Right cardiac atrium (tissue), 5 donors: ENCODE results near the gene UBASH3B. TPM values are rescaled to one million over a fixed set of nuclear protein-coding genes. Genes with fewer than 3 reads are reported as not detected.
"Not testable (repeated sequence)": the region's sequence is repeated elsewhere in the genome, so short reads cannot be mapped to it uniquely, and the experiment has no call there.

ENCODE experiments used
- ATAC-seq, 2 donors: fragments of 200-7000 bp; cut with Tn5 transposase; one replicate each; pipeline versions ENCODE4 v1.8.0 to v1.9.1; 2020; ENCODE audit warnings: moderate library complexity in 2 of 2, mild to moderate bottlenecking in 1 of 2
- DNase-seq, 3 donors: peaks; one replicate each; pipeline ENCODE4 v3.0.0-alpha.2; 2020
- H3K27ac ChIP-seq: one replicate; pipeline ENCODE4 v1.5.1; 2013; ENCODE audit warnings: mild to moderate bottlenecking, low read length, control low read depth, moderate library complexity
- H3K27me3 ChIP-seq: one replicate; pipeline ENCODE4 v1.6.1; 2013; ENCODE audit not compliant: control insufficient read depth, insufficient read depth
- H3K4me1 ChIP-seq: one replicate; pipeline ENCODE4 v1.6.1; 2013; ENCODE audit warnings: low read length; ENCODE audit not compliant: control insufficient read depth, insufficient read depth
- H3K4me3 ChIP-seq: one replicate; pipeline ENCODE4 v1.5.1; 2013; ENCODE audit warnings: low read length, control low read depth
- H3K9me3 ChIP-seq: one replicate; pipeline ENCODE4 v1.6.1; 2013; ENCODE audit warnings: low read length; ENCODE audit not compliant: control insufficient read depth
- WGBS: extraction: QIAGEN DNeasy Blood & Tissue Kit; methylation state at CpG from one replicate; pipeline ENCODE4 v1.1.7; 2013; 5-methylcytosine and 5-hydroxymethylcytosine counted together
- intact Hi-C, 4 donors: fragments of 100-400 bp; cut with DNase I; formaldehyde crosslinking; loops; one replicate each; pipeline versions ENCODE4 v1.11.0 to v1.14.0; 2022 to 2023
- polyA plus RNA-seq: library from polyadenylated mRNA; stranded (reverse); fragments of 200-250 nt; gene quantifications from one replicate; pipeline ENCODE4 v1.2.3, GENCODE V29; 2013
- total RNA-seq, 4 donors: library from RNA; stranded (reverse); fragmentation: NEBNext Ultra II Directional; extraction: Animal tissue kit (Norgen Biotek cat#: 25700); gene quantifications; one replicate each; pipeline ENCODE4 v1.2.1, GENCODE V29; 2021
- donor health status: healthy with polysubstance abuse.
- donor health status: DM: no; HTN: yes; CAD: no.
- donor health status: DM: no; HTN: no; CAD: no.
- donor health status: DM: no; HTN: yes; CAD: no; lungs with severe emphysema.
- donor health status: DM: yes; HTN: yes; CAD: no.

UBASH3B gene
- total and polyA plus RNA-seq, 5 donors: 0.34 to 2.5 (median 1.6) TPM

GRCh38 chr11:122821169-122821568 is 165.6 kb downstream of the UBASH3B start:
- H3K4me1 ChIP-seq: peaks cover 1% of the 10 kb centered on the region
- H3K27me3 ChIP-seq: no peaks in the 10 kb centered on the region
- H3K9me3 ChIP-seq: no peaks in the 10 kb centered on the region
- no peak overlapping the region for H3K27ac ChIP-seq
- no peak overlapping the region for H3K4me3 ChIP-seq
- intact Hi-C loops: no loop called here
- no peak for DNase-seq
- ATAC-seq: no peak

- DNase-seq: no peak
- Histone ChIP-seq H3K4me3 (no peak overlapping the region), H3K4me1 (peaks cover 1% of the 10 kb centered on the region), H3K9me3 (no peaks in the 10 kb centered on the region), H3K27ac (no peak overlapping the region), H3K27me3 (no peaks in the 10 kb centered on the region)
- intact Hi-C loops: no loop called here
- 95% methylated on average over 1 of the region's 1 CpG for WGBS
- no peak for ATAC-seq
Observed at GRCh38 chr11:122822241-122822640, 166.7 kb downstream of the UBASH3B start.

GRCh38 chr11:122823564-122823963 is 168.0 kb downstream of the UBASH3B start:
- Histone ChIP-seq H3K9me3 (no peaks in the 10 kb centered on the region), H3K27me3 (no peaks in the 10 kb centered on the region), H3K27ac (no peak overlapping the region), H3K4me1 (no peaks in the 10 kb centered on the region), H3K4me3 (no peak overlapping the region)
- ATAC-seq (no peak), DNase-seq (no peak)
- intact Hi-C loops: no loop called here
- 94% methylated on average over 4 of the region's 4 CpGs for WGBS

GRCh38 chr11:122829371-122829770 is 173.8 kb downstream of the UBASH3B start:
- H3K4me3 ChIP-seq, H3K4me1 ChIP-seq, ATAC-seq, DNase-seq, H3K9me3 ChIP-seq, intact Hi-C loops, H3K27ac ChIP-seq, H3K27me3 ChIP-seq: not testable (repeated sequence)
- 92% methylated on average over 6 of the region's 6 CpGs for WGBS

GRCh38 chr11:122832297-122832696 is 176.8 kb downstream of the UBASH3B start:
- intact Hi-C loops, H3K27me3 ChIP-seq, H3K4me1 ChIP-seq, H3K27ac ChIP-seq, H3K4me3 ChIP-seq, ATAC-seq, DNase-seq, H3K9me3 ChIP-seq: not testable (repeated sequence)
- WGBS: 78% methylated on average over 4 of the region's 4 CpGs

GRCh38 chr11:122832721-122833470 is 177.4 kb downstream of the UBASH3B start:
- ATAC-seq (no peak), DNase-seq (no peak)
- H3K9me3 ChIP-seq: no peaks in the 10 kb centered on the region
- no peaks in the 10 kb centered on the region for H3K4me1 ChIP-seq
- H3K27me3 ChIP-seq: no peaks in the 10 kb centered on the region
- intact Hi-C loops: no loop called here
- H3K4me3 ChIP-seq: no peak overlapping the region
- no peak overlapping the region for H3K27ac ChIP-seq
- WGBS: 68% methylated on average over 6 of the region's 6 CpGs

- no peak for ATAC-seq
- no peaks in the 10 kb centered on the region for H3K27me3 ChIP-seq
- H3K27ac ChIP-seq: no peak overlapping the region
- no peak overlapping the region for H3K4me3 ChIP-seq
- DNase-seq: no peak
- WGBS: 82% methylated on average over 7 of the region's 7 CpGs
- intact Hi-C loops: no loop called here
- no peaks in the 10 kb centered on the region for H3K9me3 ChIP-seq
- H3K4me1 ChIP-seq: no peaks in the 10 kb centered on the region
Observed at GRCh38 chr11:122833846-122834464, 178.4 kb downstream of the UBASH3B start.

GRCh38 chr11:122836916-122837315 is 181.4 kb downstream of the UBASH3B start:
- ATAC-seq: no peak

GRCh38 chr11:122837528-122838346 is 182.2 kb downstream of the UBASH3B start:
- Histone ChIP-seq H3K4me3 (no peak overlapping the region), H3K27ac (no peak overlapping the region), H3K4me1 (no peaks in the 10 kb centered on the region), H3K27me3 (no peaks in the 10 kb centered on the region), H3K9me3 (no peaks in the 10 kb centered on the region)
- intact Hi-C loops: no loop called here
- DNase-seq (no peak), ATAC-seq (no peak)
- 92% methylated on average over 4 of the region's 4 CpGs for WGBS

More at GRCh38 chr11:122836916-122837315, 181.4 kb downstream of the UBASH3B start:
- Histone ChIP-seq H3K27me3 (no peaks in the 10 kb centered on the region), H3K27ac (no peak overlapping the region), H3K4me3 (no peak overlapping the region), H3K4me1 (no peaks in the 10 kb centered on the region), H3K9me3 (no peaks in the 10 kb centered on the region)
- DNase-seq: no peak
- intact Hi-C loops: no loop called here

- H3K27ac ChIP-seq: no peak overlapping the region
- DNase-seq (no peak), ATAC-seq (no peak)
- no peaks in the 10 kb centered on the region for H3K27me3 ChIP-seq
- no peak overlapping the region for H3K4me3 ChIP-seq
- no peaks in the 10 kb centered on the region for H3K9me3 ChIP-seq
- WGBS: 55% methylated on average over 10 of the region's 10 CpGs
- intact Hi-C loops: loop anchor here in 1 of 4 donors (10.0 kb wide), 1 partner anchor 49 kb away; no protein-coding TSS in a partner anchor
- H3K4me1 ChIP-seq: no peaks in the 10 kb centered on the region
Observed at GRCh38 chr11:122843281-122844141, 188.0 kb downstream of the UBASH3B start.
